NCI-H748 treated with DMSO at 0.1 percent for 48 hours (cell line): Measurements from ENCODE around the gene RXFP2.
A peak's percentile ranks its signal among the peaks of the same experiment; 100 is the strongest.

ENCODE experiments used
- DNase-seq: peaks from one replicate; lab custom pipeline; 2025; lab: John Stamatoyannopoulos, UW

Gene RXFP2

DNA sequence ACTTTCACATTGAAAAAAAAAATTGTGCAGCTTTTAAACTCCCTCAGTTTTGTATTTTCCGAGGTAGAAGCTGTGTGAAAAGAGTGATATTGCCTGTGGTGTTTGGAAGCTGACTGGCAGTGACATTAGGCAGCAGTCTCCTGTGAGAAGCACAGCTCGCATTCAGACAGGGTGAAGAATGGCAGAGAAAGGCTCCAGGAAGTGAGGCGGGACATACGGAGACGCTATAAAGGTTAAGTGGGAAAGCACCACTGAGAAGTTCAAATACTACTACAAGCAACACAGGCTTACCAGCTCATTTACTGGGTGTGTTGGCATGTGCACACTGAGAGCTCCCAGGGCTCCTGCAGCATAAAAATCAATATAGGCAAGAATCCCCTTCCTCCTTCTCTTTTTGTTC is 88.4 kb downstream of the RXFP2 start:
- DNase-seq: no peak

DNA sequence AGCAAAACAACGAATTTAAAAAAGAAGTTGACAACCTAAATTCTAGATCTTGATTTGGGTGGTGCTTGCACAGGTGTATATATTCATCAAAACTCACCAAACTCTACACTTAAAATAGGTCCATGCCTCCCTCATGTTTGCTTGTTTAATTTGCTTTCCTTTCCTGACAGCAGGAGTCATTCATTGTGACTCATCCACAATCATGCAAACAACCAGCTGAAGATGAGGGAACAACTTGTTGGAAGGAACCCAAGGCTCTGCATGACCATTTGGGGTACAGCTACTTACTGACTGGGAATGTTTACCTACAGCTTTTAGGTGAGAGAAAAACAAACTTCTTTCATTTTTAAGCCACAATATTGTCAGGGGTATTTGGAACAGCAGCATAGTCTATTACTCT is 96.6 kb downstream of the RXFP2 start:
- peak; percentile 40 for DNase-seq

DNA sequence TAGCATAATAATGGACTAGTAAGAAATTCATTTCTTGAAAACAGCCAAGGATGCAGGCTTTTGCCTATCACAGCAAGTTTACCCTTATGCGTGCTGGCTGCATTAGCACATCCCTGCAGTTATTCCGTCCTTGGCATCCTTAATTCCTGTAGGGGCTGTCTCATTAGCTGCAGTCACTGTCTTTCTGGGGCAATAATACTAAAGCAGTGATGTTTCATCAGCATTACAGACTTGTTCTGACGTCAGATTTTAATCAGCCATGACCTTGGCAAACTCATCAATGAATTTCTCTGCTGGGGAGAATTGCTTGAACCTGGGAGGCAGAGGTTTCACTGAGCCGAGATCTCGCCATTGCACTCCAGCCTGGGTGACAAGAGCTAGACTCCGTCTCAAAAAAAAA is 103.7 kb downstream of the RXFP2 start:
- no peak for DNase-seq

DNA sequence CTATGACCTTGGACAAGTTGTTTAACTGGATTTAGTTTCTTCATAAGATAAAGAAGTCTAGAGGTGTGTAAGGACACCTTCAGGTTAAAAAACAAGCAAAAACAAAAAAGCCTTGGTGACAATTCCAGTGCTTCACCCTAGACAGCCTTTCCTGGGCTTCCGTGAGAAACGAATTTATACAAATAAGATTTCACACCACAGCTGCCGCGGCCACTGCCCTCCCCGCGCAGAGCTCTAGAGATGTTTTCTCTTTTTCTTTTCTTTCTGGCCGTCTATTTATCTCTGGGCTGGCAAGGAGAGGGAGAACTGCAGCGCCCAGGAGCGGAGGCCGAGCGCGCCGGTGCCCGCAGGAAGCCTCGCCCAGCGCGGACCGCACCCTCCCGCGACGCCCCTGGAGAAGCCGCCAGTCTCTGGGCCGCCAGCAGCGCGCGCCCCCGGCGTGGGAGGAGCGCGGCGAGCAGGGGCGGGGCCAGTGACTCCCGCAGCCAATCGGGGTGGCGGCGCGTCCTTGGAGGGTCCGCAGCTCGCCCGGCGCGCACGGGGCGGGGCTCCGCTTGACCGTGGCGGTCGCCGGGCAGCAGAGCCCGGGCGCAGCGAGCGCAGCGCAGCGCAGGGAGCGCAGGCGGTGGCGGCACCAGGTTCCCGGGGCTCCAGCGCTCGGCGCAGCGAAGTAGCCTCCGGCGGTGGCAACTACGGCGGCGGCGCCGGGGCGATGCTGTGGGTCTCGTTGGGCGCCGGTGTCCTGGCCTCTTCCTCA is 107.0 kb downstream of the RXFP2 start:
- peak; percentile 98 for DNase-seq

DNA sequence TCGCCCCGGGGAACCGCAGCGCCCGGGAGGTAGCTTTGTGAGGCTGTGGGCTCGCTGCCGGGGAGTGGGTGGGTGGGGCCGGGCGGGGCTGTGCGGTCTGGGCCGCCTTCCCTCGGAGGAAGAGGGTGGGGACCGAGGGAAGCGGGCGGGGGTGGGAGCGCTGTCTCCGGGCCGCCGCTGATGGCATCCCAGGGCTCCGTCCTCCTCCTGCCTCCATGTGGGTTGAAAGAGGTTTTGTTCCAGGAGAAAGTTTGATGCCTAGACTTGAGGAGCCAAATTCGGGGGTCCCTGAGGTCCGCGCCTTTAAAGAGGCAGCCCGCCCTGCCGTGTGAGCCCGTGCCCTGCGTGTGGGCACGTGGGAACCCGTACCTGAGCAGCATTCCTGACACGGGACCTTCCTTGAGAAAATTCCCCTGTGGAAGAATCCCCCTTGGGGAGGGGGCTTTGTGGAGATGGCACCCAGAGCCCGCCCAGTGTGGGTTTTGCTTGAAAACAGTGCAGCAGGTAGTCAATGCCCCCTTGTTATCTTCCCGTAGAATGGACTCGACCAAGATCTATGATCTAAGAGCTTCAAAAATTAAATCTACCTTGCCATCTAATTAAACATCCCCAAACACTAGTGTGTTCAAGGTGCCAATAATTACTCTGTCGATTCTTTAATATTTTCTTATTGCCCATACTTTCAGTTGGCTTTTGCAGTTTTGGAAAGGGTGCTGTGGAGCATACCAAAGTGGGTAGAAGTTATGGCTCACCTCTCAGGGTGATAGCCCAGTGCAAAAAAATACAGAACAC is 107.8 kb downstream of the RXFP2 start:
- DNase-seq: peak; percentile 70

DNA sequence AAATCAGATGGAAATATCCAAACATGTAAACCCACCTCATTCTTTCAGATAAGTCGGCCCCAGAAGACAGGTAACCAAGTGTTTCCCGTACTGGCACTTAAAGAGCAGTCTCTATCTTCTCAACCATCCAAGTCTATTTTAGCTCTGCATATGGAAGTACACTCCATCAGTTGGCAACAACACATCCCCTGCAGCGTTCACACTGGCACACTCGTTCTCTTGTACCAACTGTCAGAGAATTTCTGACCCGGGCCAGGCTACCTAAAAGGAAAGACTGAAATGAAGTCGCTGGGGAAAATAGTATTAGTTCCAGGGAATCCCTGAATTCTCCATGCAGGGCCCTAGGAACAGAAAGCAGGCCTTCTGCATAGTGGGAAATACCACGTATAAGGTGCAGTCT is 109.3 kb downstream of the RXFP2 start:
- no peak for DNase-seq

DNA sequence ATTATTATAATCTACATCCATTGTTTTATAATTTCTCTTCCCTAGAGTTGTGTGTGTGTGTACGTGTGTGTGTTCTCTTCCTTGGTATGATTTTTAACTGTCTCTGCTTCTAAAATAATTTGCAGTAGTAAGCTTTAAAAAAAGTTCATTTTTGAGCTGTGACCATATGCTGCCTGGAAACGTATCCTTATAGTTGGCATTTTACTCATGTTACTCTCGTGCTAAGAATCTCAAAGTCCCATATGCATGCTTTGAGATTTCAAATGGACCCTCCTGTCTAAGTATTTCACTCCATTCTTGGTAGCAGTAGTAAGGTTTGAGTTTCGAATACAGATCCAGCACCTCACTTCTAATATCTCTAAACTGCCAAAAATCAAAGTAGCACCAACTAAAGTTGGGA is 109.9 kb downstream of the RXFP2 start:
- DNase-seq: no peak

DNA sequence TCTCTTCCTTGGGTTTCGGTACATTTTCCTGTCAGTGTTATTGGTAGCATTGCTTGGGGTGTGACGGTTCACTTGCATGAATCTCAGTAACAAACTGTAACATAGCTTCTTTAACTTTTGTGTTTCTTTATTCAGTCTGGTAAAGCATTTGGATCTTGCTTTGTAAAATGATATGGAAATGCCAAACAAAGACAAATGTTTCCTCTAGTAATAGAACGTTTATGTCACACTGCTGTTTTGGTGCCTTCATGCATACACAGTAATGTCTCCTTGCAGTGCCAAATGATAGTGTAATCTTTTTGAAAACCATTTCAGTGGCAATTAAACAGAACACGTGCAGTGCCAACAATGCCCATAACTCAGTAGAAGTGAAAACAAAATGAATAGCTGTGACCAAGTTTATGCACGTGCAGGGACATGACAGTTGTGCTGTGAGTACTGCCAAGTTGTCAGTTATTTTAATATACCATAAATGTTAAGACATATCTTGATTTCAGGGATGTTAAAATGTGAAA is 110.8 kb downstream of the RXFP2 start:
- no peak for DNase-seq

DNA sequence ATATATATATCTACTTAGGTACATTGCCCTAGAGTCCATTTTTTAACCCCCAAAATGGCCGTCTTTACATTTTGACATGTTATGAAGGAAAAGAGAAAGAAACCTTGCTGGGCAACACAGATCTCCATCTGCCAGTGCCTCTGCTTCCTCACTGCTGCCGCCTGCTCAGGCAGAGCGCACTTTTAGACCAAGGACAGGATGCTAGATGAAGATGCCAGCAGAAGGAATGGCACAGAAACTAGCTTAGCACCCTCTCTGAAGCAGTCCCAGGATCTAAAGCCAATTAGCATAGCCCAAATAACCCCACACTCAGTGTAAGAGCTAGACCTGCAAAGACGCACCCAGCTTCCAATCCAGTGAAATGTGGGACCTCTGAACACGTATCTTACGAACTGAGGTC is 111.9 kb downstream of the RXFP2 start:
- no peak for DNase-seq
